NCI-H526 (cell line): ENCODE data around the gene SMIM36.
A peak's percentile ranks its signal among the peaks of the same experiment; 100 is the strongest.
"Not testable (repeated sequence)": the region's sequence is repeated elsewhere in the genome, so short reads cannot be mapped to it uniquely, and the experiment has no call there.

Experiments used
- DNase-seq, 2 experiments: peaks; one replicate each; lab custom pipeline; 2025; lab: John Stamatoyannopoulos, UW

SMIM36 gene

GRCh38 chr17:55501626-55502025 lies 9.6 kb downstream of the SMIM36 start:
- peak in 1 of 2 experiments; percentile 32 for DNase-seq

- DNase-seq, result no peak
These were observed 11.1 kb downstream of the SMIM36 start for GRCh38 chr17:55500103-55500502.

GRCh38 chr17:55496094-55496881 lies 15.0 kb downstream of the SMIM36 start:
- DNase-seq, result no peak

GRCh38 chr17:55495239-55495638 lies 16.0 kb downstream of the SMIM36 start:
- no peak for DNase-seq

GRCh38 chr17:55492781-55493341 lies 18.4 kb downstream of the SMIM36 start:
- no peak for DNase-seq

GRCh38 chr17:55490376-55490775 lies 20.9 kb downstream of the SMIM36 start:
- DNase-seq, result no peak

GRCh38 chr17:55487695-55488432 lies 23.4 kb downstream of the SMIM36 start:
- DNase-seq, result no peak

GRCh38 chr17:55484575-55484974 lies 26.7 kb downstream of the SMIM36 start:
- DNase-seq, result no peak

GRCh38 chr17:55482591-55483389 lies 28.5 kb downstream of the SMIM36 start:
- DNase-seq, result no peak

GRCh38 chr17:55480631-55481315 lies 30.5 kb downstream of the SMIM36 start:
- no peak for DNase-seq

- DNase-seq, result no peak
These were observed 31.3 kb downstream of the SMIM36 start for GRCh38 chr17:55479903-55480302.

- DNase-seq, result no peak
These were observed 32.3 kb downstream of the SMIM36 start for GRCh38 chr17:55478971-55479370.

GRCh38 chr17:55466671-55467070 lies 44.6 kb downstream of the SMIM36 start:
- no peak for DNase-seq

- DNase-seq, result not testable (repeated sequence)
These were observed 45.5 kb downstream of the SMIM36 start for GRCh38 chr17:55465771-55466170.

GRCh38 chr17:55463600-55463999 lies 47.7 kb downstream of the SMIM36 start:
- no peak for DNase-seq

GRCh38 chr17:55462711-55463110 lies 48.5 kb downstream of the SMIM36 start:
- DNase-seq, result no peak

GRCh38 chr17:55462234-55462633 lies 49.0 kb downstream of the SMIM36 start:
- DNase-seq, result no peak

- no peak for DNase-seq
These were observed 52.3 kb downstream of the SMIM36 start for GRCh38 chr17:55458978-55459377.

GRCh38 chr17:55458287-55458900 lies 52.9 kb downstream of the SMIM36 start:
- DNase-seq, result no peak

GRCh38 chr17:55456307-55457240 lies 54.7 kb downstream of the SMIM36 start:
- no peak for DNase-seq
